Right cardiac atrium (tissue), 5 donors: ENCODE data around the gene MLF1. TPM values are rescaled to one million over a fixed set of nuclear protein-coding genes. Genes with fewer than 3 reads are reported as not detected.

ENCODE experiments used
- ATAC-seq, 2 donors: fragments of 200-7000 bp; cut with Tn5 transposase; one replicate each; pipeline versions ENCODE4 v1.8.0 to v1.9.1; 2020; ENCODE audit warnings: moderate library complexity in 2 of 2, mild to moderate bottlenecking in 1 of 2
- DNase-seq, 3 donors: peaks; one replicate each; pipeline ENCODE4 v3.0.0-alpha.2; 2020
- H3K27ac ChIP-seq: one replicate; pipeline ENCODE4 v1.5.1; 2013; ENCODE audit warnings: mild to moderate bottlenecking, low read length, control low read depth, moderate library complexity
- H3K27me3 ChIP-seq: one replicate; pipeline ENCODE4 v1.6.1; 2013; ENCODE audit not compliant: control insufficient read depth, insufficient read depth
- H3K4me1 ChIP-seq: one replicate; pipeline ENCODE4 v1.6.1; 2013; ENCODE audit warnings: low read length; ENCODE audit not compliant: control insufficient read depth, insufficient read depth
- H3K4me3 ChIP-seq: one replicate; pipeline ENCODE4 v1.5.1; 2013; ENCODE audit warnings: low read length, control low read depth
- H3K9me3 ChIP-seq: one replicate; pipeline ENCODE4 v1.6.1; 2013; ENCODE audit warnings: low read length; ENCODE audit not compliant: control insufficient read depth
- WGBS: extraction: QIAGEN DNeasy Blood & Tissue Kit; methylation state at CpG from one replicate; pipeline ENCODE4 v1.1.7; 2013; 5-methylcytosine and 5-hydroxymethylcytosine counted together
- intact Hi-C, 4 donors: fragments of 100-400 bp; cut with DNase I; formaldehyde crosslinking; loops; one replicate each; pipeline versions ENCODE4 v1.11.0 to v1.14.0; 2022 to 2023
- long read RNA-seq, 4 donors: library from polyadenylated mRNA; unstranded; transcript quantifications; one replicate each; pipeline ENCODE4 v2.0.0, GENCODE V29; 2020 to 2021
- polyA plus RNA-seq: library from polyadenylated mRNA; stranded (reverse); fragments of 200-250 nt; gene quantifications from one replicate; pipeline ENCODE4 v1.2.3, GENCODE V29; 2013
- total RNA-seq, 4 donors: library from RNA; stranded (reverse); fragmentation: NEBNext Ultra II Directional; extraction: Animal tissue kit (Norgen Biotek cat#: 25700); gene quantifications; one replicate each; pipeline ENCODE4 v1.2.1, GENCODE V29; 2021
- donor health status: healthy with polysubstance abuse.
- donor health status: DM: no; HTN: yes; CAD: no.
- donor health status: DM: no; HTN: no; CAD: no.
- donor health status: DM: no; HTN: yes; CAD: no; lungs with severe emphysema.
- donor health status: DM: yes; HTN: yes; CAD: no.

Gene MLF1
- 100 to 1,000 TPM; 242 to 355 (median 294) TPM for total RNA-seq
- 271 TPM for polyA plus RNA-seq
- long read RNA-seq, donor 1, transcript MLF1-201 (7 exons, 2,203 nt), result major isoform, 90 of 529 reads
- long read RNA-seq, donor 1, transcript MLF1-202 (7 exons, 2,222 nt), result minor isoform, 89 of 529 reads
- long read RNA-seq, donor 1, transcript MLF1-217 (8 exons, 2,290 nt), result minor isoform, 87 of 529 reads
- long read RNA-seq, donor 1, transcript MLF1-206 (9 exons, 1,266 nt), result minor isoform, 21 of 529 reads
- long read RNA-seq, donor 1, partial matches to known transcripts, result 13 of 529 reads
- long read RNA-seq, donor 1, other reads (novel, unspliced or antisense), result 200 of 529 reads
- long read RNA-seq, donor 2, transcript MLF1-202 (7 exons, 2,222 nt), result minor isoform, 50 of 245 reads
- long read RNA-seq, donor 2, transcript MLF1-201 (7 exons, 2,203 nt), result minor isoform, 35 of 245 reads
- long read RNA-seq, donor 2, transcript MLF1-210 (8 exons, 1,247 nt), result minor isoform, 9 of 245 reads
- long read RNA-seq, donor 2, transcript MLF1-217 (8 exons, 2,290 nt), result major isoform, 51 of 245 reads
- long read RNA-seq, donor 2, partial matches to known transcripts, result 7 of 245 reads
- long read RNA-seq, donor 2, other reads (novel, unspliced or antisense), result 79 of 245 reads
- long read RNA-seq, donor 3, transcript MLF1-206 (9 exons, 1,266 nt), result minor isoform, 38 of 1,103 reads
- long read RNA-seq, donor 3, transcript MLF1-201 (7 exons, 2,203 nt), result major isoform, 266 of 1,103 reads
- long read RNA-seq, donor 3, transcript MLF1-202 (7 exons, 2,222 nt), result minor isoform, 113 of 1,103 reads
- long read RNA-seq, donor 3, transcript MLF1-217 (8 exons, 2,290 nt), result minor isoform, 143 of 1,103 reads
- long read RNA-seq, donor 3, partial matches to known transcripts, result 9 of 1,103 reads
- long read RNA-seq, donor 3, other reads (novel, unspliced or antisense), result 487 of 1,103 reads
- long read RNA-seq, donor 4, transcript MLF1-217 (8 exons, 2,290 nt), result major isoform, 44 of 224 reads
- long read RNA-seq, donor 4, transcript MLF1-202 (7 exons, 2,222 nt), result minor isoform, 26 of 224 reads
- long read RNA-seq, donor 4, transcript MLF1-201 (7 exons, 2,203 nt), result minor isoform, 40 of 224 reads
- long read RNA-seq, donor 4, partial matches to known transcripts, result 6 of 224 reads
- long read RNA-seq, donor 4, other reads (novel, unspliced or antisense), result 103 of 224 reads

- ATAC-seq (peak; percentile 99 to 100), DNase-seq (peak; percentile 98 to 99 (median 99))
- Histone ChIP-seq H3K27me3 (no peaks in the 10 kb centered on the region), H3K4me3 (peak within 1 kb of the TSS; percentile 70), H3K4me1 (no peaks in the 10 kb centered on the region), H3K9me3 (no peaks in the 10 kb centered on the region), H3K27ac (peak within 1 kb of the TSS; percentile 78)
- whole genome bisulfite sequencing, result under 1% methylated on average over 51 of the region's 51 CpGs
- intact Hi-C loops, result no loop called here
Observed at GRCh38 chr3:158570999-158571702, at the start of gene MLF1. Gene MLF1 (plus strand): TSS chr3:158571194. CDS start chr3:158571301, 107 bp downstream.

DNA sequence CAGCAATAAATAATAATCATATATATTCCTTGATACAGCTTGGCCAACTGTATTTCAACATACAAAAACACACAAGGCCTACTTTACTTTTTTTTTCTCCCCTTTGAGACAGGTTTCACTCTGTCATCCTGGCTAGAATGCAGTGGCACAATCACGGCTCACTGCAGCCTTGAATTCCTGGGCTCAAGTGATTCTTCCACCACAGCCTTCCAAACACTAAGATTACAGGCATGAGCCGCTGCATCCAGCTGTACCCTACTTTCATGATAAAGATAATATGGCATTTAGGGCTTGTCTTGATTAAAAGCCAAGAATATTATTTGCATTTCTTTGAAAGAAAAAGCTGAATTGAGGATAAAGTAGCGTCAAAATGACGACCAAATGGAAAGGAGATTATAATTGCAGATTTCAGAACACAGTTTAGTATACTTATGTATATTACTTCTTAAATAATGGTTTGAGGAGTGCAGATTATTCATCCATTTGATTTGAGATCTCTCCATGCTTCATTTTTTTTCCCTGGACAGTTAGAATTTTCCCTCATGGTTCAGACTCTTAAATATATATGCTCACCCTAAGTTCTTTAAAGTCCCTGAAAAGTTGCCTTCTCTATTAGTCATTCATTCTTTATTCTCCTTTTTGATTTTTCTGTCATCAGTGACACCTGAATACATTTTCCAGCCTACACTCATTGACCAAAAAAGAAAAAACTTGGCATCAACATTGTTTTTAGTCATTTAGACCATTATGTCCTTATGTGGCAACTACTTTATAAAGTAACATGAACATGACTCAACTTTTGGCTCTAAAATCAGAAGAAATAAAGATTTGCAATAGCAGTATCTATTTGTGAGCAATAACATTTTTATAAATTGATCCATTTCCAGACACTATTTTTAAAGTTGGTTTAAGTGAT, 48.5 kb upstream of the MLF1 start:
- no peak overlapping the region for H3K4me3 ChIP-seq
- WGBS, result 65% methylated on average over 4 of the region's 4 CpGs
- DNase-seq (no peak), ATAC-seq (no peak)
- no peaks in the 10 kb centered on the region for H3K4me1 ChIP-seq
- H3K27me3 ChIP-seq, result no peaks in the 10 kb centered on the region
- no peak overlapping the region for H3K27ac ChIP-seq
- intact Hi-C loops, result no loop called here
- H3K9me3 ChIP-seq, result no peaks in the 10 kb centered on the region

DNA sequence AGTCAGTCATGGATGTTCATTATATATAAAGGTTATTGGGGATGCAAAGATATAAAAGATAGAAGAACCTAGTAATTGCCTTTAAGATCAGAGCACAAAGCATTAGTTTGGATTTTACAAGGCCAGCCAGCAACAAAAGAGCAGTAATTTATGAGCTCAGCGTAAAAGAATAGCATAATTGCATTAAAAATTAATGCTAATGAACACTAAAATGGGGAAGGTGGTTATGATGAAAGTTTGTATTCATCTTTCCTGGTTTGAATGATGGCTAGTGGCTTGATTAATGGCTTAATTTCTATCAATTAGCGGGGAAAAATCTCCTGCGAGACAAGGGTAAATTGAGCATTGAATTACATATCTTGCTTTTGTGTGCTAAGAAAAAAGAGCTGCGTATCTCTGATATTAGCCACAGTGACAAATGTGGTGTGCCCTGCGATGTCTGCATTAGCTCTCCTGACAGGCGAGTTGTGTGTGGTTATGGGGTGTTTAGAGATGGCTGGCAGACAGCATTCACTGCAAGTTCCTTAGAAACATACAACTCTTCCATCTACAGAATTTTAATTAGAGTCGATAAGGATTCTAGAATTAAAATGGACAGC, 42.8 kb upstream of the MLF1 start:
- H3K9me3 ChIP-seq, result no peaks in the 10 kb centered on the region
- ATAC-seq, result no peak
- no peaks in the 10 kb centered on the region for H3K4me1 ChIP-seq
- 68% methylated on average over 7 of the region's 7 CpGs for WGBS
- no peaks in the 10 kb centered on the region for H3K27me3 ChIP-seq
- no peak for DNase-seq
- no peak overlapping the region for H3K4me3 ChIP-seq
- intact Hi-C loops, result no loop called here
- H3K27ac ChIP-seq, result no peak overlapping the region

DNA sequence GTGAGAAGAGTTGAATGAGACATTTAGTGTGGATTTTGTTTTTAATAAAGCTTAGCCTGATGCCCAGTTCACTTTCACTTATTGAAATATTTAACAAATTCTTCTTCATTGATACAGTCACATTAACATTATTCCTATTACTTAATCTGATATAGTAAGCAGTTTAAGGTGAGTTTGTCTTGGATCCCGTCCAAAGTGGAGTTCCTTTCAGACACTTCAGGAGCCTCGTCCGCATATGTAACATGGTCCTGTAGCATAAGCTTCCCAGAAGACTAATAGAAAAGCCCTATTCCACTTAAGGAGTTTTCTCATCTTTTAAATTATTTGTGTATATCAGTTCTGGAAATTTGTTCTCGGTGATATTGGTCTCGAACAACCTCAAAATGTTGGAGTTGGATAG, 39.7 kb upstream of the MLF1 start:
- no peak for ATAC-seq
- Histone ChIP-seq H3K27me3 (no peaks in the 10 kb centered on the region), H3K9me3 (no peaks in the 10 kb centered on the region), H3K4me3 (no peak overlapping the region), H3K4me1 (no peaks in the 10 kb centered on the region), H3K27ac (no peak overlapping the region)
- 81% methylated on average over 5 of the region's 5 CpGs for WGBS
- intact Hi-C loops, result loop anchor here in 2 of 4 donors (10.0 kb wide), 1 partner anchor 917 kb away; no protein-coding TSS in a partner anchor
- no peak for DNase-seq

- intact Hi-C loops, result loop anchor here in 2 of 4 donors (10.0 kb wide), 1 partner anchor 917 kb away; no protein-coding TSS in a partner anchor
Observed at GRCh38 chr3:158532099-158532734, 38.8 kb upstream of the MLF1 start.

DNA sequence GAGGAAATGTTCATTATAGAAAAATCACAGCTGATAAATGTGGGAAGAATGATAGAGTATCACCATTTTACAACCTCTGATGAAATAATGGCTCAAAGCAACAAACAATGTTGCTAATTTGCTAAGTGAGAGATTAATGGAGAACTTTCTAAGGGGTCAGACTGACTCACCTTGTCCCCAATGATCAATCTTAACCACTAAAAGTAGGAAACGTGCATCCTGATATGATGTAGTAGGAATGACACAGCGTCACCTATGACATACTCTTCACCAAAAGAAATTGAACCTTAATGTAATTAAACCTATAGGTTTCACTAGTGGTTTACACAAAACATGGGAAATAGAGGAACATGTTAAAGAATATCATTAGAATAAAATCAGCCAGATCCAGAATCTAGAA, 35.1 kb upstream of the MLF1 start:
- H3K27me3 ChIP-seq, result no peaks in the 10 kb centered on the region
- no peak overlapping the region for H3K4me3 ChIP-seq
- DNase-seq, result no peak
- no peak overlapping the region for H3K27ac ChIP-seq
- intact Hi-C loops, result loop anchor here in 2 of 4 donors (10.0 kb wide), 1 partner anchor 921 kb away; no protein-coding TSS in a partner anchor
- no peak for ATAC-seq
- no peaks in the 10 kb centered on the region for H3K4me1 ChIP-seq
- no peaks in the 10 kb centered on the region for H3K9me3 ChIP-seq
- WGBS, result 74% methylated on average over 2 of the region's 2 CpGs

More at GRCh38 chr3:158532099-158532734, 38.8 kb upstream of the MLF1 start:
- Histone ChIP-seq H3K4me3 (no peak overlapping the region), H3K9me3 (no peaks in the 10 kb centered on the region), H3K27me3 (no peaks in the 10 kb centered on the region), H3K4me1 (no peaks in the 10 kb centered on the region), H3K27ac (no peak overlapping the region)
- DNase-seq, result no peak
- no peak for ATAC-seq

GRCh38 chr3:158539414-158540014, 31.5 kb upstream of the MLF1 start:
- Histone ChIP-seq H3K4me1 (no peaks in the 10 kb centered on the region), H3K27me3 (no peaks in the 10 kb centered on the region), H3K9me3 (no peaks in the 10 kb centered on the region), H3K27ac (no peak overlapping the region), H3K4me3 (no peak overlapping the region)
- ATAC-seq, result peak in 1 of 2 donors; percentile 43
- intact Hi-C loops, result loop anchor here in 2 of 4 donors (10.0 kb wide), 1 partner anchor 925 kb away; no protein-coding TSS in a partner anchor
- WGBS, result 61% methylated on average over 3 of the region's 3 CpGs
- DNase-seq, result no peak

GRCh38 chr3:158540066-158540465, 30.9 kb upstream of the MLF1 start:
- H3K4me1 ChIP-seq, result no peaks in the 10 kb centered on the region
- H3K27me3 ChIP-seq, result no peaks in the 10 kb centered on the region
- intact Hi-C loops, result no loop called here
- H3K9me3 ChIP-seq, result no peaks in the 10 kb centered on the region
- ATAC-seq, result no peak
- DNase-seq, result no peak
- whole genome bisulfite sequencing, result 91% methylated on average over 1 of the region's 1 CpG
- no peak overlapping the region for H3K27ac ChIP-seq
- H3K4me3 ChIP-seq, result no peak overlapping the region

DNA sequence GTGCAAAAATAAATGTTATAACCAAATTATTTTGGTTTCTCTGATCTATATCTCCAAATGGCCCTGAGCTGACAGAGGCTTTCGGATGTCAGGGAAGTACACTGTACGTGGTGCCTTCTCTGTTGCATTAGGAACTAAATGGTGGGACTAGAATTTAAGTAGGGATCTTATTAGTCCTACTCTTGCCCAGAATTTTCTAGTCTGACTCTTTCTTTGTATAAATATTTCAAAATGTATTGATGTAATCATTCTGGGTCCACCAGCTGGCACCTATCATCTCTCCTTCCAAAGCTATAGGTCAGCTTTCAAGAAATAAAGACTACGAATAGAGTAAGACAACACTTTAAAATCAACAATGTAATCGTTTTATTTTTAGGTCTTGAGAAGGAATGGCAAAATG, 22.3 kb upstream of the MLF1 start:
- no peak for ATAC-seq

More for the DNA sequence above, 22.3 kb upstream of the MLF1 start:
- Histone ChIP-seq H3K27ac (no peak overlapping the region), H3K4me3 (no peak overlapping the region), H3K27me3 (no peaks in the 10 kb centered on the region), H3K4me1 (no peaks in the 10 kb centered on the region), H3K9me3 (no peaks in the 10 kb centered on the region)
- intact Hi-C loops, result no loop called here
- no peak for DNase-seq
- WGBS, result 58% methylated on average over 4 of the region's 4 CpGs
